ENCODE data around the gene TAS2R38. TPM values are rescaled to one million over a fixed set of nuclear protein-coding genes. Genes with fewer than 3 reads are reported as not detected.

The TAS2R38 gene
- total RNA-seq, 4 donors from 2014 or later, result not detected

- Histone ChIP-seq H3K4me1 (no peaks in the 10 kb centered on the region), H3K4me3 (no peak within 1 kb of the TSS), H3K36me3 (no peaks in the 10 kb centered on the region), H3K9me3 (peaks cover 0 to 4% (median 0%) of the 10 kb centered on the region in 4 donors), H3K27ac (replicated peaks in 1 of 4) (no peak within 1 kb of the TSS), H3K27me3 (no peaks in the 10 kb centered on the region)
- WGBS, result 69% methylated on average over 3 of the region's 3 CpGs
- intact Hi-C loops (cut with DNase I), result no loop called here
- TF ChIP-seq POLR2AphosphoS5 (IDR thresholded peaks at IDR 0.05), result no peak
- no peak for TF ChIP-seq EP300 (IDR thresholded peaks at IDR 0.05)
- no peak for TF ChIP-seq POLR2A (IDR thresholded peaks at IDR 0.05; ENCODE audit: low read depth)
- no peak for TF ChIP-seq CTCF (IDR thresholded peaks at IDR 0.05)
- DNase-seq (ENCODE audit: extremely low spot score), result no peak
These were observed 26.8 kb downstream of the TAS2R38 start, which contains the start of gene CLEC5A for GRCh38 chr7:141946796-141947195. TSS of gene CLEC5A (minus strand) at chr7:141946974. CDS start at chr7:141946292, 682 bp downstream.

DNA sequence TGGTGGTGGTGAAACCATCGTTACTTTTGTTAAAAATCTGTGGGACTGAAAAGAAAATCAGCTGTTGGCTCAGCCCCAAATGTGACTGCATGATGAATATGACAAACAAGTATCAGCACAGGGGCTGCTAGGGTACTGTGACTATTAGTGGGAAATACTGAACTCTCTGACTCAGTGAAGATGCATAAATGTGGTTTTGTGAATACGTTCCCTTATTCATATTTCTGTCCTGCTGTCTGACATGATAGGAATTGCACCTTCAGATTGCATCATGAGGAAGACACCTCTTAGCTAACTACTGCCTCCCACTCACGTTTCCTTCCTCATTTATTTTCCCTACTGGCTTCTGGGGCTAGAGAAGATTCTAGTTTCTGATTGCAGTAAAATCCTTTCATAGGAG, 28.2 kb downstream of the TAS2R38 start:
- Histone ChIP-seq H3K4me3 (no peak overlapping the region), H3K27ac (replicated peaks in 1 of 4) (no peak overlapping the region), H3K4me1 (no peaks in the 10 kb centered on the region), H3K9me3 (peaks cover 0 to 13% (median 9%) of the 10 kb centered on the region in 4 donors), H3K27me3 (no peaks in the 10 kb centered on the region), H3K36me3 (no peaks in the 10 kb centered on the region)
- TF ChIP-seq POLR2A (IDR thresholded peaks at IDR 0.05; ENCODE audit: low read depth), result no peak
- TF ChIP-seq CTCF (IDR thresholded peaks at IDR 0.05), result no peak
- TF ChIP-seq EP300 (IDR thresholded peaks at IDR 0.05), result no peak
- DNase-seq (ENCODE audit: extremely low spot score), result no peak
- WGBS, result 59% methylated on average over 3 of the region's 3 CpGs
- intact Hi-C loops (cut with DNase I), result no loop called here

DNA sequence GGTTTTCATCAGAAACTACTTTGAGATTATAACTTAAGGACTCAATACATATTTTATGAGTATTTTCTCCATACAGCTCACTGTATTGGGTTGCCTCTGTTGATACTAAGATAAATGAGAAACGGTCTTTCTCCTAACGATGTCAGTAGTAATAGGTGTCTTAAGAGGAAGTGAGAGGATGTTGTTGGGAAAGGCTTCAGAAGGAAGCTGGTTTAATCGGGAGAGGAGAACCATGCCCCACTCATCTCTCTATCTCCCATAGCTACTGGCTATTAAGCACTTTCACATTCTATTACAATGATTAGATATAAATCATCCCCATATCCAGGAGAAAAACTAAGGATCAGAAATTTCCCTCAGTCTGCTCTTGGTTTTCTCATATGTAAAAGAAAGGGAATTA, 28.8 kb downstream of the TAS2R38 start:
- TF ChIP-seq POLR2A (IDR thresholded peaks at IDR 0.05; ENCODE audit: low read depth) (no peak), CTCF (IDR thresholded peaks at IDR 0.05) (no peak), EP300 (IDR thresholded peaks at IDR 0.05) (no peak), POLR2AphosphoS5 (IDR thresholded peaks at IDR 0.05) (no peak)
- no peak overlapping the region for H3K27ac ChIP-seq (replicated peaks in 1 of 4)
- H3K9me3 ChIP-seq, result peaks cover 0 to 15% (median 9%) of the 10 kb centered on the region in 4 donors
- no peaks in the 10 kb centered on the region for H3K27me3 ChIP-seq
- WGBS, result 65% methylated on average over 3 of the region's 3 CpGs
- intact Hi-C loops (cut with DNase I), result no loop called here
- no peaks in the 10 kb centered on the region for H3K4me1 ChIP-seq
- no peak overlapping the region for H3K4me3 ChIP-seq
- H3K36me3 ChIP-seq, result no peaks in the 10 kb centered on the region
- DNase-seq (ENCODE audit: extremely low spot score), result no peak

- no peak for TF ChIP-seq CTCF (IDR thresholded peaks at IDR 0.05)
- TF ChIP-seq POLR2A (IDR thresholded peaks at IDR 0.05; ENCODE audit: low read depth), result no peak
- no peak for TF ChIP-seq POLR2AphosphoS5 (IDR thresholded peaks at IDR 0.05)
- no peak for TF ChIP-seq EP300 (IDR thresholded peaks at IDR 0.05)
- Histone ChIP-seq H3K27me3 (no peaks in the 10 kb centered on the region), H3K27ac (replicated peaks in 1 of 4) (no peak overlapping the region), H3K36me3 (no peaks in the 10 kb centered on the region), H3K4me1 (no peaks in the 10 kb centered on the region), H3K9me3 (peaks cover 0 to 20% (median 10%) of the 10 kb centered on the region in 4 donors), H3K4me3 (no peak overlapping the region)
- 70% methylated on average over 1 of the region's 1 CpG for WGBS
- intact Hi-C loops (cut with DNase I), result no loop called here
- DNase-seq (ENCODE audit: extremely low spot score), result no peak
These were observed 29.7 kb downstream of the TAS2R38 start for GRCh38 chr7:141943846-141944245.

DNA sequence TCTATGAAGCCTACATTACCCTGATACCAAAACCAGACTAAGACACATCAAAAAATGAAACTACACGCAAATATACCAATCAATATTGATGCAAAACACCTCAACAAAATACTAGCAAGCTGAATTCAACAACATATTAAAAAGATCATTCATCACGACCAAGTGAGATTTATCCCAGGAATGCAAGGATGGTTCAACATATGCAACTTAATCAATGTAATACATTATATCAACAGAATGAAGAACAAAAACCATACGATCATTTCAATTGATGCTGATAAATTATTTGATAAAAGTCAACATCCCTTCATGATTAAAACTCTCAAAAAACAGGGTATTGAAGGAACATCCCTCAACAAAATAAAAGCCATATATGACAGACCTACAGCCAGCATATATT, 32.5 kb downstream of the TAS2R38 start:
- peaks cover 0 to 20% (median 10%) of the 10 kb centered on the region in 4 donors for H3K9me3 ChIP-seq
- intact Hi-C loops (cut with DNase I), result no loop called here
- 80% methylated on average over 3 of the region's 3 CpGs for WGBS
- H3K4me1 ChIP-seq, result no peaks in the 10 kb centered on the region
- TF ChIP-seq CTCF (IDR thresholded peaks at IDR 0.05) (no peak), EP300 (IDR thresholded peaks at IDR 0.05) (no peak), POLR2A (IDR thresholded peaks at IDR 0.05; ENCODE audit: low read depth) (no peak), POLR2AphosphoS5 (IDR thresholded peaks at IDR 0.05) (no peak)
- no peaks in the 10 kb centered on the region for H3K36me3 ChIP-seq
- DNase-seq (ENCODE audit: extremely low spot score), result no peak
- no peaks in the 10 kb centered on the region for H3K27me3 ChIP-seq
- H3K27ac ChIP-seq (replicated peaks in 1 of 4), result no peak overlapping the region
- no peak overlapping the region for H3K4me3 ChIP-seq
